T-helper 2 cell treated with Interferon-gamma antibody and Interleukin-4, amounts not matched to agents 100 ng/mL and 5 ng/mL, for 36 hours (primary cell): ENCODE results near the gene LRRC37A. TPM values are rescaled to one million over a fixed set of nuclear protein-coding genes. Genes with fewer than 3 reads are reported as not detected.
"Not testable (repeated sequence)": the region's sequence is repeated elsewhere in the genome, so short reads cannot be mapped to it uniquely, and the experiment has no call there.

ENCODE experiments used
- intact Hi-C: fragments of 100-400 bp; cut with micrococcal nuclease; formaldehyde crosslinking; loops from one replicate; pipeline ENCODE4 v1.15.1; 2023
- total RNA-seq: library from RNA; stranded (reverse); gene quantifications from 2 replicates; pipeline ENCODE4 v1.2.3, GENCODE V29; 2022

Gene LRRC37A
- total RNA-seq, 1 donor from 2014 or later, result 3.2 TPM

- intact Hi-C loops, result not testable (repeated sequence)
Measured at GRCh38 chr17:46286764-46287221, 8.1 kb upstream of the LRRC37A start.

- intact Hi-C loops, result not testable (repeated sequence)
Measured at GRCh38 chr17:46287587-46287986, 7.3 kb upstream of the LRRC37A start.

GRCh38 chr17:46290906-46291546, 3.9 kb upstream of the LRRC37A start:
- intact Hi-C loops, result not testable (repeated sequence)

GRCh38 chr17:46291618-46292017, 3.3 kb upstream of the LRRC37A start:
- intact Hi-C loops, result not testable (repeated sequence)

- intact Hi-C loops, result not testable (repeated sequence)
Measured at GRCh38 chr17:46341220-46341619, 46.3 kb downstream of the LRRC37A start.

- intact Hi-C loops, result not testable (repeated sequence)
Measured at GRCh38 chr17:46342131-46342530, 47.2 kb downstream of the LRRC37A start.

- intact Hi-C loops, result not testable (repeated sequence)
Measured at GRCh38 chr17:46348345-46348744, 53.4 kb downstream of the LRRC37A start.

- intact Hi-C loops, result not testable (repeated sequence)
Measured at GRCh38 chr17:46349060-46349459, 54.1 kb downstream of the LRRC37A start.

- intact Hi-C loops, result not testable (repeated sequence)
Measured at GRCh38 chr17:46353856-46354255, 58.9 kb downstream of the LRRC37A start.

- intact Hi-C loops, result not testable (repeated sequence)
Measured at GRCh38 chr17:46361145-46361735, 66.3 kb downstream of the LRRC37A start.

GRCh38 chr17:46361755-46362154, 66.8 kb downstream of the LRRC37A start, which contains the start of gene ARL17B:
ARL17B (minus strand) TSS chr17:46361766; CDS start chr17:46358397, 3,369 bp downstream.
- intact Hi-C loops, result not testable (repeated sequence)

- intact Hi-C loops, result not testable (repeated sequence)
Measured at GRCh38 chr17:46367520-46367919, 72.6 kb downstream of the LRRC37A start.

GRCh38 chr17:46372236-46373229, 77.6 kb downstream of the LRRC37A start:
- intact Hi-C loops, result not testable (repeated sequence)

GRCh38 chr17:46373418-46373817, 78.5 kb downstream of the LRRC37A start:
- intact Hi-C loops, result not testable (repeated sequence)

- intact Hi-C loops, result not testable (repeated sequence)
Measured at GRCh38 chr17:46383118-46383517, 88.2 kb downstream of the LRRC37A start.

GRCh38 chr17:46385491-46385890, 90.6 kb downstream of the LRRC37A start:
- intact Hi-C loops, result not testable (repeated sequence)

Other genes starting within 250 kb of the LRRC37A start
- 113 and 115 TPM in 2 replicates for gene KANSL1, start 101.7 kb upstream of the LRRC37A start, total RNA-seq
- gene ARL17B, start 66.6 kb downstream of the LRRC37A start, total RNA-seq, result 18.4 and 21.8 TPM in 2 replicates
- gene LRRC37A2, start 217.3 kb downstream of the LRRC37A start, total RNA-seq, result 9.6 and 10.1 TPM in 2 replicates